GM23338 (cell line): Measurements from ENCODE around the gene CCNI2. TPM values are rescaled to one million over a fixed set of nuclear protein-coding genes. Genes with fewer than 3 reads are reported as not detected.

Experiments used
- ATAC-seq: fragments of 200-7000 bp; cut with Tn5 transposase; 3 replicates; pipeline ENCODE4 v1.9.1; 2020
- DNase-seq: peaks from one replicate; pipeline ENCODE4 v3.0.0-alpha.2; 2015; ENCODE audit warnings: low spot score
- H2AFZ ChIP-seq: fragments of 200-600 bp; sonication (generic); 2 replicates; pipeline ENCODE4 v1.8.0; 2016; ENCODE audit warnings: antibody characterized with exemption, mild to moderate bottlenecking, moderate library complexity
- H3F3A ChIP-seq: fragments of 200-600 bp; sonication (generic); replicated peaks from 2 replicates; pipeline ENCODE4 v1.8.0; 2017; ENCODE audit warnings: antibody characterized with exemption, mixed run types, low read depth
- H3K27ac ChIP-seq: fragments of 200-600 bp; sonication (generic); 2 replicates; pipeline ENCODE4 v1.6.1; 2016; ENCODE audit warnings: low read depth
- H3K27me3 ChIP-seq: fragments of 200-600 bp; sonication (generic); 2 replicates; pipeline ENCODE4 v1.8.0; 2016; ENCODE audit warnings: mild to moderate bottlenecking, mixed run types, moderate library complexity; ENCODE audit not compliant: insufficient read depth
- H3K36me3 ChIP-seq: fragments of 200-600 bp; sonication (generic); 2 replicates; pipeline ENCODE4 v1.8.0; 2016; ENCODE audit warnings: mild to moderate bottlenecking; ENCODE audit not compliant: insufficient read depth
- H3K4me1 ChIP-seq: fragments of 200-600 bp; sonication (generic); 2 replicates; pipeline ENCODE4 v1.8.0; 2016; ENCODE audit warnings: mild to moderate bottlenecking, moderate library complexity; ENCODE audit not compliant: insufficient read depth
- H3K4me2 ChIP-seq: fragments of 200-600 bp; sonication (generic); 2 replicates; pipeline ENCODE4 v1.7.1; 2017; ENCODE audit warnings: mixed run types
- H3K4me3 ChIP-seq: fragments of 200-600 bp; sonication (generic); 2 replicates; pipeline ENCODE4 v1.6.1; 2016; ENCODE audit warnings: mixed run types
- H3K79me2 ChIP-seq: fragments of 200-600 bp; sonication (generic); replicated peaks from 2 replicates; pipeline ENCODE4 v1.8.0; 2017; ENCODE audit warnings: mild to moderate bottlenecking; ENCODE audit not compliant: insufficient read depth
- H3K9me2 ChIP-seq: fragments of 200-600 bp; sonication (generic); 2 replicates; pipeline ENCODE4 v1.8.0; 2017; ENCODE audit not compliant: insufficient read depth
- H4K20me1 ChIP-seq: fragments of 200-600 bp; sonication (generic); replicated peaks from 2 replicates; pipeline ENCODE4 v1.8.0; 2017; ENCODE audit warnings: mild to moderate bottlenecking; ENCODE audit not compliant: insufficient read depth
- H3K27ac Mint-ChIP-seq: 2 replicates; pipeline ENCODE4 v1.8.0; 2020; ENCODE audit warnings: inconsistent platforms, mild to moderate bottlenecking, moderate library complexity, mixed read lengths
- H3K27me3 Mint-ChIP-seq: 3 replicates; pipeline ENCODE4 v1.8.0; 2022; ENCODE audit warnings: low read depth, mild to moderate bottlenecking, moderate library complexity, mixed read lengths, inconsistent platforms; ENCODE audit not compliant: insufficient read depth, poor library complexity
- H3K36me3 Mint-ChIP-seq: 3 replicates; pipeline ENCODE4 v1.8.0; 2021; ENCODE audit warnings: low read depth, mild to moderate bottlenecking, inconsistent platforms, moderate library complexity, mixed read lengths
- H3K4me1 Mint-ChIP-seq: 3 replicates; pipeline ENCODE4 v1.8.0; 2020; ENCODE audit warnings: mild to moderate bottlenecking, inconsistent platforms, mixed read lengths
- H3K4me3 Mint-ChIP-seq: 3 replicates; pipeline ENCODE4 v1.8.0; 2021; ENCODE audit warnings: moderate library complexity, mild to moderate bottlenecking, inconsistent platforms, mixed read lengths
- H3K9me3 Mint-ChIP-seq: 3 replicates; pipeline ENCODE4 v1.8.0; 2020; ENCODE audit warnings: moderate library complexity, mild to moderate bottlenecking, inconsistent platforms, mixed read lengths
- CTCF ChIP-seq, 2 experiments: fragments of 200-600 bp in 1 of 2; sonication (generic) in 1 of 2; conservative IDR thresholded peaks; 2 replicates each; pipeline versions ENCODE4 v1.5.1 to v1.6.1; 2016 to 2017; ENCODE audit warnings: antibody characterized with exemption in 2 of 2, low read depth in 2 of 2, mild to moderate bottlenecking in 2 of 2, moderate library complexity in 1 of 2
- EZH2phosphoT487 ChIP-seq: fragments of 200-600 bp; sonication (generic); IDR thresholded peaks from one replicate; pipeline ENCODE4 v1.8.1; 2018; ENCODE audit warnings: antibody characterized with exemption; ENCODE audit not compliant: unreplicated experiment
- JUNB ChIP-seq: IDR thresholded peaks from one replicate; pipeline ENCODE4 v1.6.1; 2016; ENCODE audit warnings: antibody characterized with exemption; ENCODE audit not compliant: unreplicated experiment
- NANOG ChIP-seq: IDR thresholded peaks from 2 replicates; pipeline ENCODE4 v1.6.1; 2016; ENCODE audit warnings: antibody characterized with exemption, borderline replicate concordance
- POLR2AphosphoS5 ChIP-seq: IDR thresholded peaks from 2 replicates; pipeline ENCODE4 v1.6.1; 2016; ENCODE audit warnings: antibody characterized with exemption, low read depth
- polyA plus RNA-seq: library from polyadenylated mRNA; unstranded; fragments of >200 nt; fragmentation: Nextera tagmentation; extraction: Ambion mirVana; gene quantifications from 2 replicates; pipeline ENCODE4 v1.2.1, GENCODE V29; 2016
- total RNA-seq: library from RNA; depleted of rRNA; stranded (reverse); fragments of >200 nt; shearing (Covaris generic); gene quantifications from 2 replicates; pipeline ENCODE4 v1.2.3, GENCODE V29; 2014
- TF ChIP-seq, protein P1 (sequence below): fragments of 250-450 bp; sonication (Bioruptor Pico); IDR thresholded peaks from 2 replicates; pipeline ENCODE4 v1.5.0; 2020; ENCODE audit warnings: mild to moderate bottlenecking, moderate library complexity

Gene CCNI2
- total and polyA plus RNA-seq, 2 experiments from 2014 or later = 0.55 to 2.5 TPM

DNA sequence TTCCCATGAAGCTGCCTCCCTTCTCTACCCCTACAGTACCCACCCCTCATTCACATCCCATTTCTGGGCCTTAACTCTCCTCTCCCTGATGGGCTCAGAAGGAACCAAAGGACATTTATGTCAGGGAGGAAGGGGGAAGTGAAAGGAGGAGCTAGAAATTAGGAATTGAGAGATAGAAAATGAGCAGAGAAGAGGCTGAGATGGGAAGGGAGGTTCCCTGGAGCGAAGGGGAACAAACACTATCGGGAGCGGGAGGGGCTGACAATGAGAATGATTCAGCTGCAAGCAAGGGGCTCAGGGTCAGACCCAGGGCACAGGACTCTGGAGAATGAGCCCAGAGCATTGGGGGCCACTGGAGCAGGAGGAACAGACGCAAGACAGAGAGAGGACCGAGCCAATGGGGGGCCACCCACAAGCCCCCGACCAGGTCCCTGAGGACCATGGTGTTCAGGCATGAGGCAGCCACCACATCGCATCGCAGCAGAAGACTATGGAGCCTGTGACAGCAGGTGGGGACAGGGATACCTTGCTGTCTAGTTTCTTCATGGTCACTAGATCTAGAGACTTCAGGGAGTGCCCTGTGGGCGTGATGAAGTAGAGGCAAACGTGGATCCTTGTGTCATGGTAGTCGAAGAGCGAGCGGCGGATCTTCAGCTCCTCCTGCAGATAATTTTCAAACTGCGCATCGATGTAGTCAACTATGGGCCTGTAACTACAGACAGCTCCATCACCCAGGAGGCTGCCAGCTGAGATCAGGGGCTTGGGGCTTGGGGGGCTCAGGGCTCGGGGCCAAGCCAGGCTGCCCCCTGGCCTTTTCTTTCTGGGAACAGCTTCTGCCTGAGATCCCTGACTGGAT is 16.2 kb downstream of the CCNI2 start:
- TF ChIP-seq EZH2phosphoT487 (no peak), JUNB (no peak), POLR2AphosphoS5 (no peak), CTCF (conservative IDR thresholded peaks at IDR 0.05; ENCODE audit: low read depth in 2 of 2) (no peak), NANOG (no peak)
- TF ChIP-seq, protein P1, sequence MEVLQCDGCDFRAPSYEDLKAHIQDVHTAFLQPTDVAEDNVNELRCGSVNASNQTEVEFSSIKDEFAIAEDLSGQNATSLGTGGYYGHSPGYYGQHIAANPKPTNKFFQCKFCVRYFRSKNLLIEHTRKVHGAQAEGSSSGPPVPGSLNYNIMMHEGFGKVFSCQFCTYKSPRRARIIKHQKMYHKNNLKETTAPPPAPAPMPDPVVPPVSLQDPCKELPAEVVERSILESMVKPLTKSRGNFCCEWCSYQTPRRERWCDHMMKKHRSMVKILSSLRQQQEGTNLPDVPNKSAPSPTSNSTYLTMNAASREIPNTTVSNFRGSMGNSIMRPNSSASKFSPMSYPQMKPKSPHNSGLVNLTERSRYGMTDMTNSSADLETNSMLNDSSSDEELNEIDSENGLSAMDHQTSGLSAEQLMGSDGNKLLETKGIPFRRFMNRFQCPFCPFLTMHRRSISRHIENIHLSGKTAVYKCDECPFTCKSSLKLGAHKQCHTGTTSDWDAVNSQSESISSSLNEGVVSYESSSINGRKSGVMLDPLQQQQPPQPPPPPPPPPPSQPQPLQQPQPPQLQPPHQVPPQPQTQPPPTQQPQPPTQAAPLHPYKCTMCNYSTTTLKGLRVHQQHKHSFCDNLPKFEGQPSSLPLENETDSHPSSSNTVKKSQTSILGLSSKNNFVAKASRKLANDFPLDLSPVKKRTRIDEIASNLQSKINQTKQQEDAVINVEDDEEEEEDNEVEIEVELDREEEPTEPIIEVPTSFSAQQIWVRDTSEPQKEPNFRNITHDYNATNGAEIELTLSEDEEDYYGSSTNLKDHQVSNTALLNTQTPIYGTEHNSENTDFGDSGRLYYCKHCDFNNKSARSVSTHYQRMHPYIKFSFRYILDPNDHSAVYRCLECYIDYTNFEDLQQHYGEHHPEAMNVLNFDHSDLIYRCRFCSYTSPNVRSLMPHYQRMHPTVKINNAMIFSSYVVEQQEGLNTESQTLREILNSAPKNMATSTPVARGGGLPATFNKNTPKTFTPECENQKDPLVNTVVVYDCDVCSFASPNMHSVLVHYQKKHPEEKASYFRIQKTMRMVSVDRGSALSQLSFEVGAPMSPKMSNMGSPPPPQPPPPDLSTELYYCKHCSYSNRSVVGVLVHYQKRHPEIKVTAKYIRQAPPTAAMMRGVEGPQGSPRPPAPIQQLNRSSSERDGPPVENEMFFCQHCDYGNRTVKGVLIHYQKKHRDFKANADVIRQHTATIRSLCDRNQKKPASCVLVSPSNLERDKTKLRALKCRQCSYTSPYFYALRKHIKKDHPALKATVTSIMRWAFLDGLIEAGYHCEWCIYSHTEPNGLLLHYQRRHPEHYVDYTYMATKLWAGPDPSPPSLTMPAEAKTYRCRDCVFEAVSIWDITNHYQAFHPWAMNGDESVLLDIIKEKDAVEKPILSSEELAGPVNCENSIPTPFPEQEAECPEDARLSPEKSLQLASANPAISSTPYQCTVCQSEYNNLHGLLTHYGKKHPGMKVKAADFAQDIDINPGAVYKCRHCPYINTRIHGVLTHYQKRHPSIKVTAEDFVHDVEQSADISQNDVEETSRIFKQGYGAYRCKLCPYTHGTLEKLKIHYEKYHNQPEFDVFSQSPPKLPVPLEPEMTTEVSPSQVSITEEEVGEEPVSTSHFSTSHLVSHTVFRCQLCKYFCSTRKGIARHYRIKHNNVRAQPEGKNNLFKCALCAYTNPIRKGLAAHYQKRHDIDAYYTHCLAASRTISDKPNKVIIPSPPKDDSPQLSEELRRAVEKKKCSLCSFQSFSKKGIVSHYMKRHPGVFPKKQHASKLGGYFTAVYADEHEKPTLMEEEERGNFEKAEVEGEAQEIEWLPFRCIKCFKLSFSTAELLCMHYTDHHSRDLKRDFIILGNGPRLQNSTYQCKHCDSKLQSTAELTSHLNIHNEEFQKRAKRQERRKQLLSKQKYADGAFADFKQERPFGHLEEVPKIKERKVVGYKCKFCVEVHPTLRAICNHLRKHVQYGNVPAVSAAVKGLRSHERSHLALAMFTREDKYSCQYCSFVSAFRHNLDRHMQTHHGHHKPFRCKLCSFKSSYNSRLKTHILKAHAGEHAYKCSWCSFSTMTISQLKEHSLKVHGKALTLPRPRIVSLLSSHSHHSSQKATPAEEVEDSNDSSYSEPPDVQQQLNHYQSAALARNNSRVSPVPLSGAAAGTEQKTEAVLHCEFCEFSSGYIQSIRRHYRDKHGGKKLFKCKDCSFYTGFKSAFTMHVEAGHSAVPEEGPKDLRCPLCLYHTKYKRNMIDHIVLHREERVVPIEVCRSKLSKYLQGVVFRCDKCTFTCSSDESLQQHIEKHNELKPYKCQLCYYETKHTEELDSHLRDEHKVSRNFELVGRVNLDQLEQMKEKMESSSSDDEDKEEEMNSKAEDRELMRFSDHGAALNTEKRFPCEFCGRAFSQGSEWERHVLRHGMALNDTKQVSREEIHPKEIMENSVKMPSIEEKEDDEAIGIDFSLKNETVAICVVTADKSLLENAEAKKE = no peak
- Histone ChIP-seq H3K4me3 (no peak overlapping the region), H3K4me1 (no peaks in the 10 kb centered on the region), H3K36me3 (no peaks in the 10 kb centered on the region), H3K27me3 (no peaks in the 10 kb centered on the region), H2AFZ (no peak overlapping the region), H3K27ac (no peak overlapping the region), H3K79me2 (no peaks in the 10 kb centered on the region), H3K9me2 (no peaks in the 10 kb centered on the region), H4K20me1 (no peaks in the 10 kb centered on the region), H3F3A (no peaks in the 10 kb centered on the region), H3K4me2 (no peak overlapping the region)
- Mint-ChIP-seq H3K27ac (peak overlapping the region; percentile 24; the same call in 1 of the 2 replicates), H3K4me3 (no peak overlapping the region), H3K9me3 (no peaks in the 10 kb centered on the region), H3K27me3 (peaks cover 8% of the 10 kb centered on the region), H3K36me3 (peaks cover 15% of the 10 kb centered on the region; the same call in 1 of the 3 replicates), H3K4me1 (no peaks in the 10 kb centered on the region; the same call in 2 of the 3 replicates)
- no peak for DNase-seq
- ATAC-seq = no peak
